Activated CD4-positive, alpha-beta memory T cell treated with anti-CD3 and anti-CD28 coated beads, Interleukin-2, amount 10 ng/mL, durations not matched to agents 7 days and 5 days (primary cell): ENCODE data around the gene ARPP21. TPM values are rescaled to one million over a fixed set of nuclear protein-coding genes. Genes with fewer than 3 reads are reported as not detected.

Experiments used
- CTCF ChIA-PET: fragments of 350-600 bp; sonication (Branson Sonifier 250); formaldehyde crosslinking; loops from one replicate; lab custom pipeline; 2021; ENCODE audit warnings: antibody characterized with exemption, inconsistent platforms; lab: Charles Lee
- POLR2A ChIA-PET: fragments of 350-600 bp; sonication (Branson Sonifier 250); formaldehyde crosslinking; loops from one replicate; lab custom pipeline; 2021; ENCODE audit warnings: antibody characterized with exemption; lab: Charles Lee
- DNase-seq: peaks from one replicate; pipeline ENCODE4 v3.0.0-alpha.2; 2020
- H3K27ac Mint-ChIP-seq: one replicate; pipeline ENCODE4 v1.8.0; 2021; ENCODE audit warnings: mild to moderate bottlenecking, mixed read lengths
- H3K27me3 Mint-ChIP-seq: one replicate; pipeline ENCODE4 v1.8.0; 2021; ENCODE audit warnings: mixed read lengths
- H3K36me3 Mint-ChIP-seq: one replicate; pipeline ENCODE4 v1.8.0; 2021; ENCODE audit warnings: low read depth, mixed read lengths
- H3K4me1 Mint-ChIP-seq: one replicate; pipeline ENCODE4 v1.8.0; 2021; ENCODE audit warnings: mixed read lengths
- H3K4me3 Mint-ChIP-seq: one replicate; pipeline ENCODE4 v1.8.0; 2021; ENCODE audit warnings: mild to moderate bottlenecking, mixed read lengths
- H3K9me3 Mint-ChIP-seq: one replicate; pipeline ENCODE4 v1.8.0; 2021; ENCODE audit warnings: mixed read lengths
- total RNA-seq, 2 experiments: library from RNA; stranded (reverse); gene quantifications; one replicate each; pipeline ENCODE4 v1.2.3, GENCODE V29; 2021

The ARPP21 gene
- total RNA-seq, 2 experiments from 2014 or later = not detected

DNA sequence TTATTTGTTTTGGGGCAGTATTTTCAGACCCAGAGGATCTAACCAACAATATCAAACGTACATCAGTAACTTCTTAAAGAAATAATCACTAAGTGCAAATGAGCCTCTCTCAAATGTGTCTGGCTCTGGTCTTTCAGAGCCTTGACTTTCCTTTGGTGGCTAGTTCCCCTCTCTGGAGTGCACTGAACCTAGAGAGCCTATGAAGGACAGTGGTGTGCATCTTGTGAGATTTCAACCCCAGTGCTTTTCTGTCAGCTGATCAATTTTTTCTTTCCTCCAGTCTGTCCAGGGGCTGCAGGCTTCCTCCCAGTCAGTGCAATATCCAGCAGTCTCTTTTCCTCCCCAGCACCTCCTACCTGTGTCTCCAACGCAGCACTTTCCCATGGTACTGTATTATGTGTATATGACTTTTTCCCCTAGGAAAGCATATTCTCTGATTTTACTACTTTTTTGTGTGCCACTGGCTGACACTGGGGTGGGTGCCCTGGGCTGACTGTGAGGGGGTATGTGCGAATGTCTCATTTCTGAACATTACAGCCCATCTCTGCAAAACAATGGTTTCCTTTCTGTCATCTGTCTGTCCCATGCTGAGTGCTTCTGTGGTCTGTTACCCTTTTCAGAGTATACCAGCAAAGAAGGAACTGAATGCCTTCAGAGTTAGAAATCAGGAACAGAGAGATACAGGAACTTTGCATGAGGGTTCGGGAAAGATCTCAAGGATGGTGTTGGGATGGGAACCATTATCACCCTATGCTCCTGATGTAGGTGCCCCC, 98.8 kb downstream of the ARPP21 start:
- no peak overlapping the region for H3K27ac Mint-ChIP-seq
- CTCF ChIA-PET = no interaction called here
- DNase-seq = no peak
- no peak overlapping the region for H3K4me3 Mint-ChIP-seq
- POLR2A ChIA-PET = no interaction called here
- no peaks in the 10 kb centered on the region for H3K36me3 Mint-ChIP-seq
- no peaks in the 10 kb centered on the region for H3K4me1 Mint-ChIP-seq
- peaks cover 2% of the 10 kb centered on the region for H3K9me3 Mint-ChIP-seq
- H3K27me3 Mint-ChIP-seq = no peaks in the 10 kb centered on the region

DNA sequence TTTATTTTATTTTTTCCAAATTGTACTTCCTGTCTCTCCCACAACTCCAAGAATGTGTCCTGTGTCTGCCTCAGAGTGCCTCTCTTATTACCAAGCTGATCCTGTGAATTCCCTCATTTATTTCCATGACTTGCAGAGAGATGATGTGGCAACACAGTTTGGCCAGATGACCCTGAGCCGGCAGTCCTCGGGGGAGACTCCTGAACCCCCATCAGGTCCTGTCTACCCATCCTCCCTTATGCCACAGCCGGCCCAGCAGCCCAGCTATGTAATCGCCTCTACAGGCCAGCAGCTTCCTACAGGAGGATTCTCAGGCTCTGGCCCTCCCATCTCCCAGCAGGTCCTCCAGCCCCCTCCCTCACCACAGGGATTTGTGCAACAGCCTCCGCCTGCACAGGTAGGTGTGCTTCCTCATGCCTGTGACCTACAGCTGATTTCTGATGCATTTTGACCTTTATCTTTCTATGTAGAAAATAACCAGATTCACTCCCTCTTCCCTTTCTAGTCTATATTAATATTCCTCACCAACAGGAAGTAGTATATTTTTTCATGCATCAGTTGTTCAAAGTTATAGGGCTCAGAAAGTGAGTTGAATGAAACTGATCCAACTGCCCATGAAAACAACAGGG, 100.0 kb downstream of the ARPP21 start:
- Mint-ChIP-seq H3K36me3 (no peaks in the 10 kb centered on the region), H3K4me3 (no peak overlapping the region), H3K27ac (no peak overlapping the region), H3K27me3 (no peaks in the 10 kb centered on the region), H3K9me3 (peaks cover 2% of the 10 kb centered on the region), H3K4me1 (no peaks in the 10 kb centered on the region)
- ChIA-PET CTCF (no interaction called here), POLR2A (no interaction called here)
- DNase-seq = no peak

DNA sequence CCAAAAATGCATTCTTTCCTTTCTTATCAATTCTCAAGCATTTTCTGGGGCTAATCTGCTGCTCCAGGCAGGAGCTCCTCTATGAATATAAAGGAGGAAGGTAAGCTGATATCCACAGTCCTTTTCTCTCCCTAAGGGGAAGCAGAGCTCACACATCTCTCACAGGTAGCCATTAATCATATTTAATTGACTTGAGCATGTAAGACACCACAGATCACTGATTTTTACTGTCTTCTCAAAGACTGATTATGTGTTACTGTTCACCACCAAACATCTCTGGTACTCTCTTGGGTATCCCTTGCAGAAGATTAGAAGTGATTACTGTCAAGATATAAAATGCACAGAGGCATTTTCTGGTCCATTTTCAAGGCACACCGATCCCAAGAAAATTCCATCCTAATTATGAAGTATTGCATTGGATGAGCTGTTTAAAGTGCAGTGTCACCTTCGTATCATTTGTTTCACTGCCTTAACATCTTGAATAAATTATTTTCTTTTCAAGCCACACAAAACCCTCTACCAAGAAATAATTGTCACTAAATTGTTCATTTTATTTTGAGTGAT, 100.7 kb downstream of the ARPP21 start:
- Mint-ChIP-seq H3K9me3 (peaks cover 2% of the 10 kb centered on the region), H3K27ac (no peak overlapping the region), H3K4me1 (no peaks in the 10 kb centered on the region), H3K4me3 (no peak overlapping the region), H3K27me3 (no peaks in the 10 kb centered on the region), H3K36me3 (no peaks in the 10 kb centered on the region)
- ChIA-PET POLR2A (no interaction called here), CTCF (no interaction called here)
- no peak for DNase-seq

- Mint-ChIP-seq H3K4me1 (no peaks in the 10 kb centered on the region), H3K27ac (no peak overlapping the region), H3K27me3 (no peaks in the 10 kb centered on the region), H3K9me3 (peaks cover 9% of the 10 kb centered on the region), H3K36me3 (no peaks in the 10 kb centered on the region), H3K4me3 (no peak overlapping the region)
- ChIA-PET POLR2A (no interaction called here), CTCF (no interaction called here)
- no peak for DNase-seq
Measured at GRCh38 chr3:35743218-35743617, 103.9 kb downstream of the ARPP21 start.

- POLR2A ChIA-PET = no interaction called here
Measured at GRCh38 chr3:35744419-35744818, 105.1 kb downstream of the ARPP21 start.

DNA sequence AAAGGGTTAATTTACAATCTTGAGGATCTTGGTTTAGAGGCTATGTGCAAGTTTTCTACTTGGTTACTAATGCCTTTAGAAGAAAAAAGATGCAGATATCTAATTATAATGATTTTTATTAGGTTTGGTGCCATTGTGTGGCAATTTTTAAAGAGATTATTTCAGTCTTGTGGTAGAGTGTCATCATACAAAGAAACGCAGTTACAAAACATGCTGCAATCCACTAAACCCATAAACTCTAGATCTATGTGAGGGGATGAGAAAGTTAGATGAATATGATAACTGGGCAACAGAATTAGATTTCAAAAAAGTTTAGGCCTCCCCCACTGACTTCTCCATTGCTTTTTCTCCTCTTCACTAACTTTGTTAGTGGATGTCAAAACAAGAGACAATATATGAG, 106.0 kb downstream of the ARPP21 start:
- no peaks in the 10 kb centered on the region for H3K27me3 Mint-ChIP-seq
- H3K4me3 Mint-ChIP-seq = no peak overlapping the region
- no peaks in the 10 kb centered on the region for H3K36me3 Mint-ChIP-seq
- ChIA-PET POLR2A (no interaction called here), CTCF (no interaction called here)
- DNase-seq = no peak
- peaks cover 6% of the 10 kb centered on the region for H3K9me3 Mint-ChIP-seq
- H3K27ac Mint-ChIP-seq = no peak overlapping the region
- H3K4me1 Mint-ChIP-seq = no peaks in the 10 kb centered on the region

More at GRCh38 chr3:35744419-35744818, 105.1 kb downstream of the ARPP21 start:
- Mint-ChIP-seq H3K36me3 (no peaks in the 10 kb centered on the region), H3K9me3 (peaks cover 9% of the 10 kb centered on the region), H3K4me1 (no peaks in the 10 kb centered on the region), H3K27me3 (no peaks in the 10 kb centered on the region), H3K27ac (no peak overlapping the region), H3K4me3 (no peak overlapping the region)
- no peak for DNase-seq
- CTCF ChIA-PET = no interaction called here

GRCh38 chr3:35745802-35746484, 106.6 kb downstream of the ARPP21 start:
- ChIA-PET CTCF (no interaction called here), POLR2A (no interaction called here)
- Mint-ChIP-seq H3K36me3 (no peaks in the 10 kb centered on the region), H3K4me3 (no peak overlapping the region), H3K9me3 (peaks cover 6% of the 10 kb centered on the region), H3K4me1 (no peaks in the 10 kb centered on the region), H3K27me3 (no peaks in the 10 kb centered on the region), H3K27ac (no peak overlapping the region)
- no peak for DNase-seq

- Mint-ChIP-seq H3K9me3 (peaks cover 6% of the 10 kb centered on the region), H3K4me1 (no peaks in the 10 kb centered on the region), H3K27me3 (no peaks in the 10 kb centered on the region), H3K4me3 (no peak overlapping the region), H3K27ac (no peak overlapping the region), H3K36me3 (no peaks in the 10 kb centered on the region)
- POLR2A ChIA-PET = no interaction called here
- CTCF ChIA-PET = no interaction called here
- DNase-seq = no peak
Measured at GRCh38 chr3:35746492-35746891, 107.2 kb downstream of the ARPP21 start.

DNA sequence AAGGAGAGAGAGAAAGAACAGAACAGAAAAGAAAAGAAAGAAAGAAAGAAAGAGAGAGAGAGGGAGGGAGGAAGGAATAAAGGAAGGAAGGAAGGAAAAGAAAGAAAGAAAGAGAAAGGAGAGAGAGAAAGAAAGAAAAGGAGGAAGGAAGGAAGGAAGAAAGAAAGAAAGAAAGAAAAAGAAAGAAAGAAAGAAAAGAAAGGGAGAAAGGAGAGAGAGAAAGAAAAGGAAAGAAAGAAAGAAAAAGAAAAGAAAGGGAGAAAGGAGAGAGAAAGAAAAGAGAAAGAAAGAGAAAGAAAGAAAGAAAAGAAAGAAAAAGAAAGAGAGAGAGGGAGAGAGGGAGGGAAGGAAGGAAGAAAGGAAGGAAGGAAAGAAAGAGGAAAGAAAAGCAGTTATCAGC, 108.8 kb downstream of the ARPP21 start:
- Mint-ChIP-seq H3K4me1 (no peaks in the 10 kb centered on the region), H3K27me3 (no peaks in the 10 kb centered on the region), H3K4me3 (no peak overlapping the region), H3K27ac (no peak overlapping the region), H3K36me3 (no peaks in the 10 kb centered on the region), H3K9me3 (peaks cover 6% of the 10 kb centered on the region)
- no peak for DNase-seq
- ChIA-PET POLR2A (no interaction called here), CTCF (no interaction called here)

DNA sequence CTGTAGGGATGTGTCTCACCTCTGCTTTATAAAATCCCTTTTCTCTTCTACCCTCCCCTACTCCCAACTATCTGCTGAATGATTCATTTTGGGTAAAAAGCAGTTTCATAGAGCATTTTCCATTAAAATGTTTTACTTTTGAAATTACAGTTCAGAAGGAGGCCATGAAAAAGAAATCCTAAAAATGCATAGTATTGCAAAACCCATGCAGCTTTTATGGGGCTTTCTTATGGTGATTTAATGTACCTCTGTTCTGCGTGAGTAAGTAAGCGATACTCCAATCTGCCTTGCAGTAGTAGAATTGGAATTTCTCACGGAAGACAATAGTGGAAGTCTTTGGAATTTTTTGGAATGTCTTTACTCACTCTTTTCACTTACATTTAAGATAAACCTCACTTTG, 111.9 kb downstream of the ARPP21 start:
- Mint-ChIP-seq H3K27me3 (no peaks in the 10 kb centered on the region), H3K4me1 (no peaks in the 10 kb centered on the region), H3K27ac (no peak overlapping the region), H3K4me3 (no peak overlapping the region), H3K36me3 (no peaks in the 10 kb centered on the region), H3K9me3 (peaks cover 3% of the 10 kb centered on the region)
- ChIA-PET POLR2A (no interaction called here), CTCF (no interaction called here)
- no peak for DNase-seq

- no peaks in the 10 kb centered on the region for H3K4me1 Mint-ChIP-seq
- H3K36me3 Mint-ChIP-seq = no peaks in the 10 kb centered on the region
- ChIA-PET POLR2A (no interaction called here), CTCF (no interaction called here)
- no peaks in the 10 kb centered on the region for H3K9me3 Mint-ChIP-seq
- H3K27ac Mint-ChIP-seq = no peak overlapping the region
- no peak for DNase-seq
- no peaks in the 10 kb centered on the region for H3K27me3 Mint-ChIP-seq
- no peak overlapping the region for H3K4me3 Mint-ChIP-seq
Measured at GRCh38 chr3:35757991-35758757, 118.8 kb downstream of the ARPP21 start.

DNA sequence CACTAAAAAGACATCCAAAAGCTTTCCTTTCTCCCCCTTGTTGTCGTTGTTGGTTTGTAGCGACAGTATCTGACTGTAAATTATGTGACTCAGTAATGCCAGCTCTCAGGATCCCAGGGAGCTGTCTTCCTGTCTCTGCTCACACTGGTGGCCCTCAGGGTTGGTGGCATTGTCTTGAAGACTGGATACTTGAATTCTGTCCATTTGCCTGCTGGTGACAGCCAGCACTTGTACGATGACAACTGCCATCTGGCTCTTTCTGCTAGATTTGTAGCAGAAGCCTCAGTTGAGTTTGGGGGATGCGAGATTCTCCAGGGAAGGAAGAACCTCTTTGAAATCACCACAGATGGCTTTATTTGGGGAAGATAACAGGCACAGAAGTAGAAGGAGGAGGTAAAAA, 120.8 kb downstream of the ARPP21 start:
- Mint-ChIP-seq H3K27me3 (no peaks in the 10 kb centered on the region), H3K27ac (no peak overlapping the region), H3K4me3 (no peak overlapping the region), H3K9me3 (no peaks in the 10 kb centered on the region), H3K4me1 (no peaks in the 10 kb centered on the region), H3K36me3 (no peaks in the 10 kb centered on the region)
- no peak for DNase-seq
- ChIA-PET POLR2A (no interaction called here), CTCF (no interaction called here)

DNA sequence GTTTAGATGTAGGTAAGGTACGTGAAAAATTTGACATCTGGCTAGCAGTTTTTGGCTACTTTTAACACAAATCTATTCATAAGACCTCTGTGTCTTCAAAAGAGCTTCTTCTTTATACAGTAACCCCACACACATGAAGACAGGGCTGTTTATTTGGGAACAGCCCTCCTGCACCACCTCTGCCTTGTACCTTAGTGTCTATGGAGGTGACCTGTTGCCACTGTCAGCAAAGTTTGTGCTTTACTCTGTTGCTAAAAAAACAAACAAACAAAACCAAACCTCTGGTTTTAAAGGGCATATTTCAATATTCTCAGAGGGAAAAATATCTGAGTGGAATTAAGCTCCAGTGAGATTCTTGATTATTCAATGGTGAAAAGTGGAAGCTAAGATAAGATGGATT, 122.0 kb downstream of the ARPP21 start:
- Mint-ChIP-seq H3K36me3 (no peaks in the 10 kb centered on the region), H3K4me1 (no peaks in the 10 kb centered on the region), H3K27ac (no peak overlapping the region), H3K9me3 (no peaks in the 10 kb centered on the region), H3K27me3 (no peaks in the 10 kb centered on the region), H3K4me3 (no peak overlapping the region)
- CTCF ChIA-PET = no interaction called here
- POLR2A ChIA-PET = no interaction called here
- DNase-seq = no peak
